ENCODE data around the gene OTX2.

DNA sequence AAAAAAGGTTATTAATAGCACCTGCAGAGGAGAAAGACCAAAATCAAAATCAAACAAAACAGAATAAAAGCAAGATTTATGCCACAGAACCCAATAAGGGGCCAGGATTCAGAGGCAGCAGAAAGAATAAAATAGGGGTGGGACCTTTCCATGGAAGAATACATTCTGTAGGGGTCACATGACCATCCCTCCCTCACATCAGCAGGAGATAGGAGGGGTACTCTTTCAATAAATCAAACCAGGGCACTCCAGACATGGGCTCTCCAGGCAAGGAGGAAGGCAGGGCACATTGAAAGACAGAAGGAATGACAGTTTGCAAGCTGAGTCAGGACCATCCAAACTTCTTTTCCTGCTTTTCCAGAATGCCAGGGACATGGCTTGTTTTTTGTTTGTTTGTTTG is 39.8 kb downstream of the OTX2 start:
- TF ChIP-seq, protein P1, sequence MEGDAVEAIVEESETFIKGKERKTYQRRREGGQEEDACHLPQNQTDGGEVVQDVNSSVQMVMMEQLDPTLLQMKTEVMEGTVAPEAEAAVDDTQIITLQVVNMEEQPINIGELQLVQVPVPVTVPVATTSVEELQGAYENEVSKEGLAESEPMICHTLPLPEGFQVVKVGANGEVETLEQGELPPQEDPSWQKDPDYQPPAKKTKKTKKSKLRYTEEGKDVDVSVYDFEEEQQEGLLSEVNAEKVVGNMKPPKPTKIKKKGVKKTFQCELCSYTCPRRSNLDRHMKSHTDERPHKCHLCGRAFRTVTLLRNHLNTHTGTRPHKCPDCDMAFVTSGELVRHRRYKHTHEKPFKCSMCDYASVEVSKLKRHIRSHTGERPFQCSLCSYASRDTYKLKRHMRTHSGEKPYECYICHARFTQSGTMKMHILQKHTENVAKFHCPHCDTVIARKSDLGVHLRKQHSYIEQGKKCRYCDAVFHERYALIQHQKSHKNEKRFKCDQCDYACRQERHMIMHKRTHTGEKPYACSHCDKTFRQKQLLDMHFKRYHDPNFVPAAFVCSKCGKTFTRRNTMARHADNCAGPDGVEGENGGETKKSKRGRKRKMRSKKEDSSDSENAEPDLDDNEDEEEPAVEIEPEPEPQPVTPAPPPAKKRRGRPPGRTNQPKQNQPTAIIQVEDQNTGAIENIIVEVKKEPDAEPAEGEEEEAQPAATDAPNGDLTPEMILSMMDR (IDR thresholded peaks at IDR 0.05), result no peak
- TF ChIP-seq POLR2A (IDR thresholded peaks at IDR 0.05), result no peak

All from esophagus squamous epithelium (tissue), 4 donors.